Dermis blood vessel endothelial cell (primary cell): ENCODE data around the gene ZBTB17. TPM values are rescaled to one million over a fixed set of nuclear protein-coding genes. Genes with fewer than 3 reads are reported as not detected.
"Not testable (repeated sequence)": the region's sequence is repeated elsewhere in the genome, so short reads cannot be mapped to it uniquely, and the experiment has no call there.

ENCODE experiments used
- DNase-seq: peaks from one replicate; pipeline ENCODE4 v3.0.0; 2010
- total RNA-seq: library from RNA; depleted of rRNA; stranded (reverse); fragments of >200 nt; gene quantifications from 2 replicates; pipeline ENCODE4 v1.2.3, GENCODE V29; 2014

ZBTB17 gene
- total RNA-seq, 1 donor from 2014 or later = 49.7 TPM

DNA sequence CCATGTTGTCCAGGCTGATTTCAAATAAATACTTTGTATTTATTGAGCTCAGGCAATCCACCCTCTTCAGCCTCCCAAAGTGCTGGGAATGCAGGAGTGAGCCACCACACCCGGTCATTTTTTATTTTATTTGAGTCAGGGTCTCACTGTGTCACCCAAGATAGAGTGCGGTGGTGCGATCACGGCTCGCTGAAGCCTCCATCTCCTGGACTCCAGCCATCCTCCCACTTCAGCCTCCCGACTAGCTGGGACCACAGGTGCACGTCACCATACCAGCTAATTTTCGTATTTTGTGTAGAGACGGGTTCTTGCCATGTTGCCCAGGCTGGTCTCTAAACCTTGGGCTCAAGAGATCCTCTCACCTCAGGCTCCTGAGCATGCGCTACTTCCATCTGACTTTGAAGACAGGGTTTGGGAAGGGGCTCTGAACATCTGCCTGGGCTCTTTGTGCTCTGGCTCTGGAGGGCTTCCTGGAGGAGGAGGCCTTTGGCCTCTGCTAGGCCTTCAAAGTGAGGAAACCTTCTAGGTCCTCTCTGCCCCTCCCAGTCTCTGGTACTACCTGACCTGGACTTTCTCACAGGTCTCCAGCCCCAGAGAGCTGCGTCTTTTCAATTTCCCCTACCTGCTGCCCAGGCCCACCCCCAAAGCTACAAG lies 36.2 kb upstream of the ZBTB17 start:
- no peak for DNase-seq

DNA sequence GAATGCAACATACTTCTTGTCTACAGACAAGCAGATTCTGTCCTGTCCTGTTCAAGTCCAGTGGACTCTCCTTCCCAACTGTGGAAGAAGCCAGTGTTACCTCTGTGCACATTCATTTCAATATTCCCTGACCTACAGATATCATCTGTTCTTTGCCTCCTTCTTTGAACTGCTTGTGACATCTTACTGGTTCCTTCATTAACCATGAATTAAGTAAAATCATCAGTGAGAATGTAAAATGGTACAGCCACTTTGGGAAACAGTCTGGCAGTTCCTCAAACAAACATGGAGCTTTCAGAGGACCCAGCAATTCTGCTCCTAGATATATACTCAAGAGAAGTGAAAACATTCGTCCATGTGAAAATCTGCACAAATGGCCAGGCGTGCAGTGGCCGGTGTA lies 34.9 kb upstream of the ZBTB17 start:
- DNase-seq = no peak

DNA sequence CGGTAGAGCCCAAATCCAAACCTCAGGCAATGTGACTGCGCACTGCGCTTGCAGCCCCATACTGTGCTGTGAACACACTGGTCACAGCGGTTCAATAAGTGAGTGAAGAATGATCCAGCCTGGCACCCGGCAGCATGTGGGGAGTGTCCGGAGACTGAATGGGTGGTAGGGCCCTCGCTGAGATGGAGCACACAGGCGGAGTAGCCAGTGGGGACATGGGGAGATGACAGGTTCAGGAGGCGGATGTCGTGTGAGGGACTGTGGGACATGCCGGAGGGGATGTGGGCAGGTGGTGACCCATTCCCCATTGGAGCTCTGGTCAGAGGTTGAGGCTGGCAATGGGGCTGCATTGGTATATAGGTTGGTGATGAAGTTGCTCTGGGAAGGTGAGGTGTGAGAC lies 33.8 kb upstream of the ZBTB17 start:
- DNase-seq = no peak

DNA sequence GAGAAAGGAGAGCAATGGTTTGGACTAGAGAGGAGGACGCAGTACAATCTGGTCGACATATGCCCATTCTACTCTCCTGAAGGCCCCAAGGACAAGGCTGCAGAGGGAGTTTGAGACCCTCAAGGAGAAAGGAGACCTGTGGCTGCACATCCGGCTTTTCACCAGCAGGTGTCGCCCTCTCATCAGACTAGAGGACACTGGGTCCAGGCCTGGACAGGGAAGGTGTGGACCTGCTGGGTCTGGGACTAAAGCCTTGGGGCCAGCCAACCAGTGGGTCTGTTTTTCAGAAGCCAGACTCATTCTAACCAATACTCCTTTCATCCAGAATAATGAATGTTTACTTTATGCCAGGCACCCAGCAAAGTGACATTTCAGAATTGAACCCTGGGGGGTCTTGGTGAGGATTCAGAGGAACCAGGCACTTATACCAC lies 33.1 kb upstream of the ZBTB17 start:
- DNase-seq = peak; percentile 86

DNA sequence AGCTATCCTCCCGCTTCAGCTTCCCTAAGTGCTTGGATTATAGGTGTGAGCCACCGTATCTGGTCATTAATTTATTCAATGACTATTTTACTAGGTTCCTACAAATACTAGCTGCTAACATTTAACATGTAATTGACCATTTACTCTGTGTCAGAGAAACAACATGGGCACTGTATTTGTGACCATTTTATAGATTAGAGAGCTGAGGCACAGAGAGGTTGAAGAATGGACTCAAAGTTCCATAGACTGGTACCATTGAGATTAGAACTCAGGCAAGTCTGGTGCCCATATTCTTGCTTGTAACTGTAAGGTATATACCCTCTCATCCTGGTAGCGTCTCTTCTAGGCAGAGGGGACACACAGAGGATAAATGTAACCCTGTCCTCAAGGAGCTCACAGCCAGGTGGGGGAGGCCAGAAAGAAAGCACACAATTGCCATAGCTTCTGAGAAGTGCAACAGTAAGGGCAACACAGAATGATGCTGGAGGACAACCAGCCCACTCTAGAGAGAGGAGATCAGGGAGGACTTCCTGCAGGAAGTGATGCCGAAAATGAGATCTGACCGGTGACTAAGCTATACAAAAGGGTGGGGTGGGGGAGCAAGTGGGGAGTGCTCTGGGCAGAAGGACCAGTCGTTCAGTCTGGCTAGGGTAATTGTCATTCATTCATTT lies 31.9 kb upstream of the ZBTB17 start:
- DNase-seq = no peak

DNA sequence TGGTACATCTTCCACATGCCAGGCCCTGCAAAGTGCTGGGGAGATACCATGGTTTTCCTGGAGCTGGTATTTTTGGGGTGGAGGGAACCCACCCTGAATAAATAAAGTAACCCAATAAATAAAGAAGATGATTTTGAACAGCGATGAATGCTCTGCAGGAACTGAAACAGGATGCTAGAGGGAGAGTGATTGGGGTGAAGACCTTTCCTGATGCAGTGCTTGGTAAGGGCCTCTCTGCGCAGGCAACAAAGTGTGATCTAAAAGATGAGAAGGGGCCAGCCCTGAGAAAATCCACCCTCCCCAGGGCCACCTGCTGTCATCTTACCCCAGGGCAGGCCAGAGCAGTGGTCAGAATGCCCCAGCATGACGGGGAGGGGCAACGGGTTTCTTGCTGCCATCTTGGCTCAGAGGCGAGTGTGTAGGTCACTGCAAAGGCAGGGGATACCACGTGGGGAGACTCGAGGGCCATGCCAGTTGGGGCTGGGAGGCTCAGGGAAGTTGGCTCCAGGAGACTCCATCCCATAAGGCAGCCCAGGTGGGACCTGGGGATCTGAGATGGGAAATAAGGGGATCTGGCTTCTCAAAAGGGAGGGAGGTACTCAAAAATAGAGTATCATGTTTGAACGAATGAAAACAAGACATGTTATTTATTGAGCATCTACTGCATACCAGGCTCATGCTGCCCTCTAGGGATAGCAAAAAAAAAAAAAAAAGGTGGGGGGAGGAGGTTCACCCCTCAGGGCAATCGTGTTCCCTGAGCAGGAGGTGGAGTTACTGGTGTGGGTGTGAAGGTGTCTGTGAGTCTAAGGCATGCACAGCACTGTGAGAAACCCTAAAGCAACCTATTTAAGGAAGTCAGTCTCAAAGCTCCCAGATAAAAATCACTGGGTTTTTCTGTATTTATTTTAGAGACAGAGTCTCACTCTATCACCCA lies 30.9 kb upstream of the ZBTB17 start:
- DNase-seq = no peak

DNA sequence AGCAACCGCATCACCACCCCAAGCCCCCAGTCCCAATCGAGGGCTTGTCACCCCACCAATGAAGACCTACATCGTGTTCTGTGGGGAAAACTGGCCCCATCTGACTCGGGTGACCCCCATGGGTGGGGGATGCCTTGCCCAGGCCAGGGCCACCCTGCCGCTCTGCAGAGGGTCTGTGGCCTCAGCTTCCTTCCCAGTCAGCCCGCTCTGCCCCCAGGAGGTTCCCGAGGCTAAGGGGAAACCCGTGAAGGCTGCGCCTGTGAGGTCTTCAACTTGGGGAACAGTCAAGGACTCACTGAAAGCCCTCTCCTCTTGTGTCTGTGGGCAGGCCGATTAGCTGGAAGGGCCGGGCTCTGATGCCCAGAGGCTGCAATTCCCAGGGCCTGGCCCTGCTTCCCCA lies 30.1 kb upstream of the ZBTB17 start:
- no peak for DNase-seq

DNA sequence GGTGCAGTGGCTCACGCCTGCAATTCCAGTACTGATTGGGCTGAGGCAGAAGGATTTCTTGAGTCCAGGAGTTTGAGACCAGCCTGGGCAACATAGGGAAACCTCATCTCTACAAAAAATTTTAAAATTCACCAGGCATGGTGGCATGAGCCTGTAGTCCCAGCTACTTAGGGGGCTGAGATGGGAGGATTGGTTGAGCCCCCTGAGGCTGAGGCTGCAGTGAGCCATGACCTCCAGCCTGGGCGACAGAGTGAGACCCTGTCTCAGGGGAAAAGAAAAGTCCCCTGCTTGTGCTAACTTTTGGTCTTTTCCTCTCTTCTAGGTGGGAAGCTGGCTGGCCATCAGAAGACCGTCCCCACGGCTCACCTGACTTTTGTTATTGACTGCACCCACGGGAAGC lies 29.7 kb upstream of the ZBTB17 start:
- no peak for DNase-seq

DNA sequence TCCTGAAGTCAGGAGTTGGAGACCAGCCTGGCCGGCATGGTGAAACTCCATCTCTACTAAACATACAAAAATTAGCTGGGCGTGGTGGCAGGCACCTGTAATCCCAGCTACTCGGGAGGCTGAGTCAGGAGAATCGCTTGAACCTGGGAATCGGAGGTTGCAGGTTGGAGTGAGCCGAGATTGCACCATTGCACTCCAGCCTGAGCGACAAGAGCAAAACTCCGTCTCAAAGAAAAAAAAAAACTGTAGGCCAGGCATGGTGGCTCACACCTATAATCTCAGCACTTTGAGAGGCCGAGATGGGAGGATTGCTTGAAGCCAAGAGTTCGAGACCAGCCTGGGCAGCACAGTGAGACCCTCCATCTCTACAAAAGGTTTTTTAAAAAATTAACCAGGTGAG lies 25.4 kb upstream of the ZBTB17 start:
- DNase-seq = not testable (repeated sequence)

DNA sequence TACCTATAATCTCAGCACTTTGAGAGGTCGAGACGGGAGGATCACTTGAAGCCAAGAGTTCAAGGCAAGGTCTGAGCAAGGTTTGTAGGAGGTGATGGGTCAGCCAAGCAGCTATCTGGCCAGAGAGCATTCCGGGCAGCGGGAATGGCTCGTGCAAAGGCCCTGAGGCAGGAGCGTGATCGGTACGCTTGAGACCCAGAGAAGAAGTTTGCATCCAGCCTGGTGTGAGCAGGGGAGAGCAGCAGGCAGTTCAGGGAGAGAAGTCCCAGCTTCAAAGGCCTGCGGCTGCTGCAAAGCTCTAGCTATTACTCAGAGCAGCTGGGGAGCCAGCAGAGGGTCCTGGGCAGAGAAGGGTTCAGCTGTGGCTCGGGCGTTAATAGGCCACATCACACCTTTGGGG lies 23.0 kb upstream of the ZBTB17 start:
- DNase-seq = no peak

DNA sequence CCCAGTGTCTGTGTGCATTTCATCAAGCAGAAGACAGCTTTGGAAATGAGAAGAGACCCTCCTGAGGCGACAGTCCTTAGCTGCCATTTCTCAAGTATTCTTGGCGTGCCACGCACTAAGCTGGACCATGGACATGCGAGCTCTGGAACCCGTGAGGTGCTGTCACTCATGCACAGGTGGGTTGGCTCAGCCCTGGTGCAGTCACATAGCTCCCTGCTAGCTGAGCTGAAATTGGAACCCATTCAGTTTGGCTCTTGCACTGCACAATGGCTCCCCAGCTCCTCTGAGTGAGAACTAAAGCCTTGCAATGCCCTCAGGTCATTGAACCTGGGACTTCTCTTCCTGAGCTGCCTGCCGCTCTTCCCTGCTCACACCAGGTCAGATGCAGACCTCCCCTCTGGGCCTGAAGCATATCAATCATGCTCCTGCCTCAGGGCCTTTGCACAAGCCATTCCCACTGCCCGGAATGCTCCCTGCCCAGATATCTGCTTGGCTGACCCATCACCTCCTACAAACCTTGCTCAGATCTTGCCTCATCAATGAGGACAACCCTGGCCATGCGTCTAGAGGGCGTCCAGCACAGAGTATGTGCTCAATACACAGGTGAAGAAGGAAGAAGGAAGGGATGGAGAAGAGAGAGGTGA lies 21.9 kb upstream of the ZBTB17 start:
- no peak for DNase-seq

DNA sequence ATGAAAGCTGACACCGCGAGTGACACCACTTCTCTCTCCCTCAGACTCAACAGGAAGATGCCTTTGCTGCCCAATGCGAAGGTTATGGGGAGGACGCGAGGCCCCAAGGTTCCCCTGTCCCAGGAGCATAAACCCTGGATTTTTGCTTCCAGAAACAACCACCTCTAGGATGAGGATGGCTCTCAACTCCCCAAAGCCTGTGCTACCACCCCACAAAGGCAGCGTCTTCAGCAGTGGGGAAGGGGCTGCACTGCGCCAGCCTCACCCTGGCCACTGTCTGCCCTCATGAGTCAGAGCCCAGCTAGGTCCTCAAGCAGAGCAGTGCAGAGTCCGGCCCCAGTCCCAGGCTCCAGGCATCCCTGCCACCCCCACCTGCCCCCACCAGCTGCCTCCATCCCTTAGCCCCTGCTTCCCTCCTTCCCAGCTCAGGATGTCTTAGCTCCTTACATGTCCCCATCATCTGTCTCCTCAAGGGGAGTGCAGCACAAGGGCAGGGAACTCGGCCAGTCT lies 21.2 kb upstream of the ZBTB17 start:
- DNase-seq = no peak

DNA sequence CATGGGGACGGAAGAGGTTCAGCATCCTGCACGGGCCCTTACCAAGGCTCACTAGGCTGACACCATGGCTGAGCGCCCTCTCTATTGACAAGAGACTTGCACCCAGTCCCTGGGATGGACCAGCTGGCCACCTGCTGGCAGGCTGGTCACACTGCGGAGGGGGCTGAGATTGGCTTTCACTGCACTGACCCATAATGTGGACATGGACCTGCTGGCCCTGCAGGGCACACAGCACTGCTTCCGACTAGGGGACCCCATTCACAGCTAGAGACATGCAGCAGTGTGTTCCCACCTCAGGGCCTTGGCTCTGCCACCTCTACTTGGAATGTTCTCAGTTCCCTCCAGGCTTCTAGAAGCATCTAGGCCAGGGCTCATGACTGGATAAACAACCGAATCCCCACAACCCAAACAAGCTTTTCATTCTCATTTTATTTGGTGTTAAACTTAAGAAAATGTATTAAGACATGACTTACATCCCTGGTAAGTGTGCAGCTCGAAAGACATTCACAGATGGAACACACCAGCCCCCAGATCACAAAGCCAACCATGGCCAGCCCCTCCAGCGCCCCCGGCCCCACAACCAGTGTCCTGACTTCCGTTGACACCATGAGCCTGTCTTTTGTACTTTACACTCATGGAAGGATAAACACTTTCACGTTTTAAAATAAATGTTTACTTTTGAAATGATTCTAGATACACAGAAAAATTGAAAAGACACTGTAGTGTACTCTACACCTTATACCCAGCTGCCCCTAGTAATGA lies 18.9 kb upstream of the ZBTB17 start:
- peak; percentile 87 for DNase-seq

DNA sequence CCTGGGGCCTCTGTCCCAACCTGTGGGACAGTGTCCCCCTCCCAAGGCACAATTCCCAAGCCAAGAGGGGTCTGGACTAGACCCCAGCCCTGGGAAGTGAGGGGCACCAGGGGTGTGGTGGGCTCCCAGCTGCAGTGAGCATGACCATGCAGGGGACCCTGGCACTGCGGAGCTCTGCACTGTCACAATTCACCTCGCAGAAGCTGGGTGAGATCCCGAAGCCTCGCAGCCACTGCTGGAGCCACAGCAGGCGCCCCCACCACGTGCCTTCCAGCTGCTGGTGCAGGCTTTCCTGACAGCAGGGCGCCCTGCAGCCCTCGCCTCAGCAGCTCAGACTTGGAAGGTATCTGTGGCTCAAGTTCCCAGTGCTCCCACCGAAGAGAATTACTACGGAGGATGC lies 18.2 kb upstream of the ZBTB17 start:
- no peak for DNase-seq

DNA sequence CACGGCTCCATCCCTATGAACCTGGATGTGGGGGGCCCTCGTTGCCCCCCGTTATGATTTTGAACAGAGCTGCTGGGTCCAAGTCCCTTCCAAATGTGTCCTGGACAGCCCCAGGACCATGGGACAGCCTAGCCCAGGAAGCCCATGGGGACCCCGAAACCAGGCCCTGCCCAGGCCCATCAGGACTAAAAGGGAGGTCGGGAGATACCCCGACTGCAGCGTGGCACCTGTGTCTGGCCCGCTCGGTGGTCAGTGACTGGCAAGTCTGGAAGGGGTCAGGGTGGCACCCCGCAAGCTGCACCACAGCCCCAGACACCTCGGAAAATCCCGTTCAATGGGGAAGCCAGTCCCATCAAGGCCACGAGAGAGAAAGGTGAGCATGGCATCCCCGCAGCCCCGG lies 17.8 kb upstream of the ZBTB17 start:
- DNase-seq = no peak

DNA sequence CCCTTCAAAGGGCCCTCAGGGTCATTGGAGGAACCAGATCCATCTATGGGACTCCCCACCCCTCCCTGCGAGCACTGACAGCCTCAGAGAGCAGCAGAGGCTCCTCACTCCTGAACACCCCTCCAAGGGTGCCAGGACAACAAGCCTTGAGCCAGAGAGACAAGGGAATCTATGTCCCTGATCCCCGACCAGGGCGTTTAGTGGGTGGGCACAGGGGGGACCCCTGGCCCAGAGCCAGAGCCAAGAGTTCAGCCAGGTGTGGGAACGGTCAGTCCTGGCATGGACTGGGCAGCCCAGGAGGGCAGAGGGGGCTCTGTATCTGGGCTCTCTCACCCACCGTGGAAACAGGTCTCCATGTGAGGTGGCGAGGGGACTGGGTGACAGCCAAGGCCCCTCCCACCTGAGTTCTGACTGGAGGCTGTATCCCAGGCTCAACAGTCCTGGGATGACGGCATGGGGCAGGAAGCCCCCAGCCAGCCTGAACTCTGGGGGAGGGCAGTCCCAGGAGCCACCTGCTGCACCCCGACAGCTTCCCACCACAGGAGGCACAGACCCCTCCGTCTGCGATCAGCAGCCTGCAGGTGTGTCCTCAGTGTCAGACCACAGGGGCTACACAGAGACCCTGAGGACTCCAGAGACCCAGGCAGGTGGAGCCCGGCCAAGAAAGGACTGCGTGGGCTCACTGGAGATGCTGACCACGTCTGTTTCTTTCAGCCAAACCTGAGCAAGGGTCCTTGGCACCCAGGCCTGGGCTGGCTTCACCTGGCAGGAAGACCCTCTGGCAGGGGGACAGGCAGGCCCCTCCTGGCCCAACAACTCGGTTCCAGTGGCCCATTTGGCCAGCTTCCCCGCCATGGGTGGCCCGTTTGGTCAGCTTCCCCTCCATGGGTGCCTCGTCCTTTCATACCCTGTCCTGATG lies 16.9 kb upstream of the ZBTB17 start:
- DNase-seq = no peak

DNA sequence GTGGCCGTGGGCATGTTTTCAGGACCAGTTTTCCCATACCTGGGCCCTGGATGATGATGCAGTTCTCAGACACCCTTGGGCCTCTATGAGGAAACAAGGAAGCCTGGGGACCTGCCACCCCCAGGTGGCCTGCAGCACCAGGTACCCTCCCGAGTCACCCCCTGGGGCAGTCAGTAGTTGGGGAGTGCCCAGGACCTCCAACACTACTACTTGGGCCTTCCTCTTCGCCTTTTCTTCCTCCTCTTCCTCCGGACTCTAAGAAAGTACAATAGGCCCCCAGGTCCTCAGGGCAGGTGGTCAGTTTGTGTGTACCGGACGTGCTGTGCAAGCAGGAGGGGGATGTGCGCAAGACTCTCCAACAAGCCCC lies 16.3 kb upstream of the ZBTB17 start:
- no peak for DNase-seq

DNA sequence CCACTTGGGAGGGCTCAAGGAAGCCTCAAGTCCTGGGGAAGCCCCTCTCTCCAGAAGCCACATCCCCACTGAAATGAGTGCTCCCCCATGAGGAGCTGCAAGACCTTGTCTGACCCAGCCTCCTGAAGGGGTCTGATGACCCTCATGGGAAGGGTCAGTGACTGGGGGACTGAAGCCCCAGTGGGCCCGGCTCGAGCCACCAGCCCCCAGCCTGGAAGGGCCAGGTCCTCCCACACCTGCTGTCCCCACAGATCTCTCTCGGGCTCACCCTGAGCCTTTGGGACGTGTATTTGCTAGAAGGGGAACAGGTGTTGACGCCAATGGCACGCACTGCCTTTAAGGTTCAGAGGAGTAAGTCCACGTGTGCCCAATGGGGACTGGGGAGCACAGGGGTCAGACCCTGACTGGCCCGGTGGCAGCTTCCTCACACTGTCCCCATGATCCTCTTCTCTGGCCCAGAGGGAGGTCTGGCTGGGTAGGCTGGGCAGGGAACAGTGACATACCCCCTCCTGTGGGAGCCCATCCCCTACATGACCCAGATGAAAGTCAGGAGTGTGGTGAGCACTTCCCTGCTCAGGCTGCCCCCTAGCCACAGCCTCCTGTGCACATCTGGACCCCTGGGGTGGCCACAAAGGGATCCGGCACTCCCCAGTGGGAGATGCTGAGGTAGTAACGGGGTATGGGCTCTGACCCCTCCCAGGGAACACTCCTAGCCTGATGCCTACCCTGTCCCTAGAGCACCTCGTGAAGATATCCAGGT lies 15.7 kb upstream of the ZBTB17 start:
- DNase-seq = no peak

DNA sequence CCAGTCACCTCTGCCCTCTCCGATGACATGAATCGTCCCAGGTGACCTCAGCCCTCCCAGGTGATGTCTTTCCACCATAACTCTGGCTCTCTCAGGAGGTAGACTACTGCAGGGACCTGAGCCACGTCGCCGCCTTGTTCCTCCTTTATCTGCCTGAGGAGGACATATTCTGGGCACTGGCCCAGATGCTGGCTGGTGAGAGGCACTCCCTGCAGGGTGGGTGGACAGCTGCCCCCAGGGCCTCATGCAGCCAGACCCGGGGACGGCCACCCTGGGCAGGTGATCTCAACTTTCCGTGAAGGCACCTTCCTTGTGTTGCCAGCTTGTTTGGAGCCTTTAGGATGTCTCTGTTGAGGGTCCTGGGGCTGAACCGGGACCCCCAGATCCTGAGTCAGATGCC lies 13.9 kb upstream of the ZBTB17 start:
- no peak for DNase-seq
